ENCODE data around the gene SMARCD2. TPM values are rescaled to one million over a fixed set of nuclear protein-coding genes. Genes with fewer than 3 reads are reported as not detected.

SMARCD2 gene
- total and polyA plus RNA-seq, 2 of the 13 experiments (the other 11 are each of a cell fraction or from before 2014, with no cell fraction given) = 122 to 150 TPM

DNA sequence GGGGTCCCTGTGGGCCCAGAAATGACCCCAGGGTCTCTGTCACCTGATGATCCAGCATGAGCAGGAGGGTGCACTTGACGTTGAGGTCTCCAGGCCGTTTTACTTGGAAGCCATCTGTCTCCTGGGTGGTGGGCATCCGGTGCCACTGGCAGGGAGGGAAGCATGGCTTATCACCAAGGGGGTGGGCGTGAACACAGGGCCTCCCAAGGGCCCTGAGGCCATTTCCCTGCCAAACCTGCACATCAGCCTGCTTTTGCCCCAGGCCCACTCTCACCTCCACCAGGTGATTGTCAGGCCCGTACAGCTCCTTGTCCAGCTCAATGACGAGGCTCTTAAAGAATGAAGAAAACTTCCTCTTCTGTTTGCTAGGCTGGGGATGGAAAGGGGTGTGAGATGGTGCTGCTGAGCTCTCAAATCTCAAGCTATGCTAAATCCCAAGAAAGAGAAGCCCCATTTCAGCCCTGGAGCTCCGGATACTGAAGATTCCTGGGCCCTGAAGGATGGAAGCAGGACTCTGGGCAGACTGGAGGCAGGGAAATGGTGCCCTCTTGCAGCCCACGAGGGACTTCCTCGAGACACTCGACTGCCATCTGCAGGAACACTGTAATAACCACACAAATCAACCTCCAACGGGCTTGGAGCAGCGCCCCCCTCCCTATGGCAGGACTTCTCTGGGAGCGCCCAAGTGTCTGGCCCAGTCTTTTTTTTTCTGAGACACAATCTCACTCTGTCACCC, 7.9 kb downstream of the SMARCD2 start (continued):
- peak; percentile 22 for TF ChIP-seq RBM22 (optimal IDR thresholded peaks at IDR 0.05; ENCODE audit: low read length)
- TF ChIP-seq AGO1 (IDR thresholded peaks at IDR 0.05; ENCODE audit: low read depth, low read length, poor library complexity, severe bottlenecking) = no peak
- TF ChIP-seq, protein P1, sequence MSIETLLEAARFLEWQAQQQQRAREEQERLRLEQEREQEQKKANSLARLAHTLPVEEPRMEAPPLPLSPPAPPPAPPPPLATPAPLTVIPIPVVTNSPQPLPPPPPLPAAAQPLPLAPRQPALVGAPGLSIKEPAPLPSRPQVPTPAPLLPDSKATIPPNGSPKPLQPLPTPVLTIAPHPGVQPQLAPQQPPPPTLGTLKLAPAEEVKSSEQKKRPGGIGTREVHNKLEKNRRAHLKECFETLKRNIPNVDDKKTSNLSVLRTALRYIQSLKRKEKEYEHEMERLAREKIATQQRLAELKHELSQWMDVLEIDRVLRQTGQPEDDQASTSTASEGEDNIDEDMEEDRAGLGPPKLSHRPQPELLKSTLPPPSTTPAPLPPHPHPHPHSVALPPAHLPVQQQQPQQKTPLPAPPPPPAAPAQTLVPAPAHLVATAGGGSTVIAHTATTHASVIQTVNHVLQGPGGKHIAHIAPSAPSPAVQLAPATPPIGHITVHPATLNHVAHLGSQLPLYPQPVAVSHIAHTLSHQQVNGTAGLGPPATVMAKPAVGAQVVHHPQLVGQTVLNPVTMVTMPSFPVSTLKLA (IDR thresholded peaks at IDR 0.05) = no peak
- TF ChIP-seq ZNF430 (CRISPR knock-in tag; IDR thresholded peaks at IDR 0.05) = no peak
- no peak for TF ChIP-seq FLYWCH1 (CRISPR knock-in tag; IDR thresholded peaks at IDR 0.05)
- no peak for TF ChIP-seq ZNF547 (CRISPR knock-in tag; IDR thresholded peaks at IDR 0.05)
- TF ChIP-seq SALL1 (CRISPR knock-in tag; IDR thresholded peaks at IDR 0.05) = no peak; the same call in 1 of the 2 replicates
- TF ChIP-seq, protein P2, sequence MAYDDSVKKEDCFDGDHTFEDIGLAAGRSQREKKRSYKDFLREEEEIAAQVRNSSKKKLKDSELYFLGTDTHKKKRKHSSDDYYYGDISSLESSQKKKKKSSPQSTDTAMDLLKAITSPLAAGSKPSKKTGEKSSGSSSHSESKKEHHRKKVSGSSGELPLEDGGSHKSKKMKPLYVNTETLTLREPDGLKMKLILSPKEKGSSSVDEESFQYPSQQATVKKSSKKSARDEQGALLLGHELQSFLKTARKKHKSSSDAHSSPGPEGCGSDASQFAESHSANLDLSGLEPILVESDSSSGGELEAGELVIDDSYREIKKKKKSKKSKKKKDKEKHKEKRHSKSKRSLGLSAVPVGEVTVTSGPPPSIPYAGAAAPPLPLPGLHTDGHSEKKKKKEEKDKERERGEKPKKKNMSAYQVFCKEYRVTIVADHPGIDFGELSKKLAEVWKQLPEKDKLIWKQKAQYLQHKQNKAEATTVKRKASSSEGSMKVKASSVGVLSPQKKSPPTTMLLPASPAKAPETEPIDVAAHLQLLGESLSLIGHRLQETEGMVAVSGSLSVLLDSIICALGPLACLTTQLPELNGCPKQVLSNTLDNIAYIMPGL (CRISPR knock-in tag; IDR thresholded peaks at IDR 0.05; ENCODE audit: borderline replicate concordance in 1 of 2, low read depth in 1 of 2) = peak; percentile 66 to 89; a peak in 3 of 4 replicates
- TF ChIP-seq SAP130 (CRISPR knock-in tag; IDR thresholded peaks at IDR 0.05; ENCODE audit: low read depth) = peak; percentile 51
- TF ChIP-seq HDAC6 (IDR thresholded peaks at IDR 0.05; ENCODE audit: low read depth, low read length) = no peak
- TF ChIP-seq, protein P3, sequence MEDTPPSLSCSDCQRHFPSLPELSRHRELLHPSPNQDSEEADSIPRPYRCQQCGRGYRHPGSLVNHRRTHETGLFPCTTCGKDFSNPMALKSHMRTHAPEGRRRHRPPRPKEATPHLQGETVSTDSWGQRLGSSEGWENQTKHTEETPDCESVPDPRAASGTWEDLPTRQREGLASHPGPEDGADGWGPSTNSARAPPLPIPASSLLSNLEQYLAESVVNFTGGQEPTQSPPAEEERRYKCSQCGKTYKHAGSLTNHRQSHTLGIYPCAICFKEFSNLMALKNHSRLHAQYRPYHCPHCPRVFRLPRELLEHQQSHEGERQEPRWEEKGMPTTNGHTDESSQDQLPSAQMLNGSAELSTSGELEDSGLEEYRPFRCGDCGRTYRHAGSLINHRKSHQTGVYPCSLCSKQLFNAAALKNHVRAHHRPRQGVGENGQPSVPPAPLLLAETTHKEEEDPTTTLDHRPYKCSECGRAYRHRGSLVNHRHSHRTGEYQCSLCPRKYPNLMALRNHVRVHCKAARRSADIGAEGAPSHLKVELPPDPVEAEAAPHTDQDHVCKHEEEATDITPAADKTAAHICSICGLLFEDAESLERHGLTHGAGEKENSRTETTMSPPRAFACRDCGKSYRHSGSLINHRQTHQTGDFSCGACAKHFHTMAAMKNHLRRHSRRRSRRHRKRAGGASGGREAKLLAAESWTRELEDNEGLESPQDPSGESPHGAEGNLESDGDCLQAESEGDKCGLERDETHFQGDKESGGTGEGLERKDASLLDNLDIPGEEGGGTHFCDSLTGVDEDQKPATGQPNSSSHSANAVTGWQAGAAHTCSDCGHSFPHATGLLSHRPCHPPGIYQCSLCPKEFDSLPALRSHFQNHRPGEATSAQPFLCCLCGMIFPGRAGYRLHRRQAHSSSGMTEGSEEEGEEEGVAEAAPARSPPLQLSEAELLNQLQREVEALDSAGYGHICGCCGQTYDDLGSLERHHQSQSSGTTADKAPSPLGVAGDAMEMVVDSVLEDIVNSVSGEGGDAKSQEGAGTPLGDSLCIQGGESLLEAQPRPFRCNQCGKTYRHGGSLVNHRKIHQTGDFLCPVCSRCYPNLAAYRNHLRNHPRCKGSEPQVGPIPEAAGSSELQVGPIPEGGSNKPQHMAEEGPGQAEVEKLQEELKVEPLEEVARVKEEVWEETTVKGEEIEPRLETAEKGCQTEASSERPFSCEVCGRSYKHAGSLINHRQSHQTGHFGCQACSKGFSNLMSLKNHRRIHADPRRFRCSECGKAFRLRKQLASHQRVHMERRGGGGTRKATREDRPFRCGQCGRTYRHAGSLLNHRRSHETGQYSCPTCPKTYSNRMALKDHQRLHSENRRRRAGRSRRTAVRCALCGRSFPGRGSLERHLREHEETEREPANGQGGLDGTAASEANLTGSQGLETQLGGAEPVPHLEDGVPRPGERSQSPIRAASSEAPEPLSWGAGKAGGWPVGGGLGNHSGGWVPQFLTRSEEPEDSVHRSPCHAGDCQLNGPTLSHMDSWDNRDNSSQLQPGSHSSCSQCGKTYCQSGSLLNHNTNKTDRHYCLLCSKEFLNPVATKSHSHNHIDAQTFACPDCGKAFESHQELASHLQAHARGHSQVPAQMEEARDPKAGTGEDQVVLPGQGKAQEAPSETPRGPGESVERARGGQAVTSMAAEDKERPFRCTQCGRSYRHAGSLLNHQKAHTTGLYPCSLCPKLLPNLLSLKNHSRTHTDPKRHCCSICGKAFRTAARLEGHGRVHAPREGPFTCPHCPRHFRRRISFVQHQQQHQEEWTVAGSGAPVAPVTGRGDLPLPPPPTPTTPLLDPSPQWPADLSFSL (CRISPR knock-in tag; IDR thresholded peaks at IDR 0.05) = no peak
- TF ChIP-seq ZNF296 (CRISPR knock-in tag; conservative IDR thresholded peaks at IDR 0.05) = no peak
- no peak for TF ChIP-seq ZNF224 (CRISPR knock-in tag; IDR thresholded peaks at IDR 0.05)
- TF ChIP-seq RARA (CRISPR knock-in tag; IDR thresholded peaks at IDR 0.05) = no peak
- no peak for TF ChIP-seq KDM5B (CRISPR knock-in tag; IDR thresholded peaks at IDR 0.05; ENCODE audit: borderline replicate concordance)
- no peak for TF ChIP-seq CBX2 (IDR thresholded peaks at IDR 0.05; ENCODE audit: low read depth, low read length)
- TF ChIP-seq CBX2 (CRISPR knock-in tag; IDR thresholded peaks at IDR 0.05; ENCODE audit: low read depth) = no peak
- no peak for TF ChIP-seq SP140L (CRISPR knock-in tag; IDR thresholded peaks at IDR 0.05; ENCODE audit: borderline replicate concordance)
- no peak for TF ChIP-seq RCOR2 (CRISPR knock-in tag; IDR thresholded peaks at IDR 0.05)
- TF ChIP-seq ZSCAN29 (CRISPR knock-in tag; conservative IDR thresholded peaks at IDR 0.05) = no peak
- no peak for TF ChIP-seq TARDBP (CRISPR knock-in tag; IDR thresholded peaks at IDR 0.05)
